Measurements from ENCODE around the gene SPRED1.
A peak's percentile ranks its signal among the peaks of the same experiment; 100 is the strongest.

SPRED1 gene

DNA sequence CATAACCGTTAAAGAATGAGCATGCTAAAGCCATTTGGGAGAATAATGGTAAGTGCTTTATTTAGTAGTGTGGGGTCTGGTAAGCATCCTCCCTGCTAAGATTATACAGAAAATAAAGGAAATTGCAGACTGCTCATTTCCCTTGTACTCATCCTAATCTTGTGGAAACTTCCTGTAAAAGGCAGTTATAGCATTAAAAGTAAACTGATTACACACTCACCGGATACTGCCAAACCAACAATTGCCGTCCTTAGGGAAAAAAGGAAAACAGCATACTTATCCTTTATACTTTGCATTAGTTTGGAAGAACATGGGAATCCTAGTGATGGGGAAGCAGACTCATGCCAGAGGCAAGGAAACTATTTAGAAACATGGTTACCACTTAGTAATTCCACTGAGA is 5.3 kb upstream of the SPRED1 start:
- DNase-seq (ENCODE audit: low read depth), result no peak
- in situ Hi-C loops (cut with HindIII; ENCODE audit: low sequenced_read_pairs), result no loop called here
- no peak overlapping the region for H3K4me3 ChIP-seq (ENCODE audit: low read depth, low read length)
- TF ChIP-seq, protein P1, sequence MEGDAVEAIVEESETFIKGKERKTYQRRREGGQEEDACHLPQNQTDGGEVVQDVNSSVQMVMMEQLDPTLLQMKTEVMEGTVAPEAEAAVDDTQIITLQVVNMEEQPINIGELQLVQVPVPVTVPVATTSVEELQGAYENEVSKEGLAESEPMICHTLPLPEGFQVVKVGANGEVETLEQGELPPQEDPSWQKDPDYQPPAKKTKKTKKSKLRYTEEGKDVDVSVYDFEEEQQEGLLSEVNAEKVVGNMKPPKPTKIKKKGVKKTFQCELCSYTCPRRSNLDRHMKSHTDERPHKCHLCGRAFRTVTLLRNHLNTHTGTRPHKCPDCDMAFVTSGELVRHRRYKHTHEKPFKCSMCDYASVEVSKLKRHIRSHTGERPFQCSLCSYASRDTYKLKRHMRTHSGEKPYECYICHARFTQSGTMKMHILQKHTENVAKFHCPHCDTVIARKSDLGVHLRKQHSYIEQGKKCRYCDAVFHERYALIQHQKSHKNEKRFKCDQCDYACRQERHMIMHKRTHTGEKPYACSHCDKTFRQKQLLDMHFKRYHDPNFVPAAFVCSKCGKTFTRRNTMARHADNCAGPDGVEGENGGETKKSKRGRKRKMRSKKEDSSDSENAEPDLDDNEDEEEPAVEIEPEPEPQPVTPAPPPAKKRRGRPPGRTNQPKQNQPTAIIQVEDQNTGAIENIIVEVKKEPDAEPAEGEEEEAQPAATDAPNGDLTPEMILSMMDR (IDR thresholded peaks at IDR 0.05; ENCODE audit: low read depth, low read length, missing control alignments), result no peak

DNA sequence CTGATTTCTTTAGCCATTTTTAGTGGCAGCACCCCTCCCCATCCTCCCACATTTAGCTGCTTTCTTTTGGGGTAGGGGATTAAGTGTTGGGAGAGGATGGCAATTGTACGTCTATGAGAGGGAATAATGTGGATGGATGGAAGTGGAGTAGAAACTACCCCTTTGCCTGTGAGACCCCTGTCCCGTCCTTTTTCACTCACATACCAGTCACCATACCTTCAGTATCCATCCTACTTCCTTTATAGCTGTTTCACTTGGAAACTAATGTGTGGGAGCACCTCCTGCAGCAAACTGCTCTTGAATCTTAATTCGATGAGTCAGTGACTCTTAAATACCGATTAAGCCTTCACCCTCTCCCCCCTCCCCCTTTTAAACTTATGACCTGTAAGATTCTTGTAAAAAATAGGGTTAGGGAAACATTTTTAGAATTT is 730 bp downstream of the SPRED1 start:
- peak overlapping the region; percentile 95 for H3K4me3 ChIP-seq (ENCODE audit: low read depth, low read length)
- TF ChIP-seq, protein P1 (IDR thresholded peaks at IDR 0.05; ENCODE audit: low read depth, low read length, missing control alignments), result no peak
- in situ Hi-C loops (cut with HindIII; ENCODE audit: low sequenced_read_pairs), result no loop called here
- peak; percentile 57 for DNase-seq (ENCODE audit: low read depth)

DNA sequence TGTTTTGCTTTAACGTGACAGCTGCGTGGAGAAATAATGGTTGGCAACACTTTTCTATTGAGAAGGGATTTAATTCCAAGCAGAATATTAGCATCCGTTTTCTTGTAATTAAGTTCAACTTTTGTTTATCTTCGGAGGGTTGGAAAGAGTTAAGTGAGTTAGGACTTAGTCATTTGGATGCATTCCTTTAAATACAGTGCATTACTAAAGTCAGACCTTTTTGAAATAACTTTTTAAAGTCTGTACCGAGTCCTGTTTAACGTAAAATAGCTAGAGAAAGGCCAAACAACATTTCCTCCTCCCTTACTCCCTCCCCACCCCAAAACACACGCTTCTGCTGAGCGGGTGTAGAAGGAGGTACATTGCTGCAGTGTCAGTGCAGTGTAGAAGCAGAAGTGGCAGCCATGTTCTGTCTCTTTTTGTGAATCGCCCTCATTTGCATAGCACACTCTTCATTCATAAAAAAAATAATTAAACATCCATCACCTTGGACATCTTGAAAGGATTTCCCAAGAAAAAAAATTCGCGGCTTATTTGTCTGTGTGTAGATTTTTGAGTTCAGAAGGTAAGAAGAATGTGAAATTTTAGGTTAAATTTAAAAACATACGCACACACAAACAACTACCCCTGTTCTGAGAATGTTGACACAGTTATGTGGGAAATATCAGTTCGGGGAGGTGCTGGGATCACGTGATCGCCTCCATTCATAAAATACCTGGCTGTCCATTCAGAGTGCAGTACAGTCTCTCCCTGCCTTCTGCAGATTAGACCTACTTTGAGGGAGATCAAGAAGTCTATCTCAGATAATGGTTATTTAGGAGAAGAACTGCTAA is 1.6 kb downstream of the SPRED1 start:
- in situ Hi-C loops (cut with HindIII; ENCODE audit: low sequenced_read_pairs), result no loop called here
- no peak for DNase-seq (ENCODE audit: low read depth)
- TF ChIP-seq, protein P1 (IDR thresholded peaks at IDR 0.05; ENCODE audit: low read depth, low read length, missing control alignments), result no peak
- H3K4me3 ChIP-seq (ENCODE audit: low read depth, low read length), result peak overlapping the region; percentile 95

DNA sequence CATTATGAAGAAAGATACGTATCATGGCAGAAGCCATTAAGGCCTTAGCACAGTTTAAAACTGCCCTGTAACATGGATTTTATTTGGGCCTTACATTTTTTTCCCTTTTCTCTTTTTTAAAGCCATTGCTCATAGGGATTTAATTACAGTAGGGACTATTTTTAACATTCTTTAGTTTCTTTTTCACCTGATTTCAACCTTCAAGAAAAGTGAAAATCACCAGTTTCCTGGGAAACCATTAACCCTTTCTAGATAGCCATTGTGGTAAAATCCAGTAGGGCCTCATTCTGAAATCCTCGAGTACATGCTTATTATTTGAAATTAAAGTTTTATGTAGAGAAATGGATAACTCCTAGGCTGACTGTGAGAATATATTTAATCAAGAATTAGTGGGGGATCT is 3.1 kb downstream of the SPRED1 start:
- TF ChIP-seq, protein P1 (IDR thresholded peaks at IDR 0.05; ENCODE audit: low read depth, low read length, missing control alignments), result no peak
- in situ Hi-C loops (cut with HindIII; ENCODE audit: low sequenced_read_pairs), result no loop called here
- H3K4me3 ChIP-seq (ENCODE audit: low read depth, low read length), result peak overlapping the region; percentile 95
- no peak for DNase-seq (ENCODE audit: low read depth)

DNA sequence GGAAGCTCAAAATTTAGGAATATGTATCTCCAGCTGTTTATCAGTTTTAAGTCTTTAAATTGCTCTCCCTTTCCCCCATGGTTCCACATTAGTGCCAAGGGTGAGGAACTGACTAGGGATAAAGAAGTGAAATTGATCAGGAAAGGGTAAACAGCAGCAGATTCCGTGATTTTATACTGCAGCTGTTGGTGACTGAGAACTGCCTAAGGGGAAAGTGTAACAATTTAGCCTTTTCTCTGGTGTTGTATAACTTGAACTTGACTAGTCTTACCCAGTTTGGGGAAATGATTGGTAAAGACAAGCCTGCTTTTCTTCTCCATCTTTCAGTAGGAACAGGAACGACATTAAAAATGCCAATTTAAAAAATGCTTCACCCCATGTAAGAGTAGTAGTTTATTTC is 5.0 kb downstream of the SPRED1 start:
- in situ Hi-C loops (cut with HindIII; ENCODE audit: low sequenced_read_pairs), result no loop called here
- TF ChIP-seq, protein P1 (IDR thresholded peaks at IDR 0.05; ENCODE audit: low read depth, low read length, missing control alignments), result no peak
- H3K4me3 ChIP-seq (ENCODE audit: low read depth, low read length), result no peak overlapping the region
- DNase-seq (ENCODE audit: low read depth), result no peak

DNA sequence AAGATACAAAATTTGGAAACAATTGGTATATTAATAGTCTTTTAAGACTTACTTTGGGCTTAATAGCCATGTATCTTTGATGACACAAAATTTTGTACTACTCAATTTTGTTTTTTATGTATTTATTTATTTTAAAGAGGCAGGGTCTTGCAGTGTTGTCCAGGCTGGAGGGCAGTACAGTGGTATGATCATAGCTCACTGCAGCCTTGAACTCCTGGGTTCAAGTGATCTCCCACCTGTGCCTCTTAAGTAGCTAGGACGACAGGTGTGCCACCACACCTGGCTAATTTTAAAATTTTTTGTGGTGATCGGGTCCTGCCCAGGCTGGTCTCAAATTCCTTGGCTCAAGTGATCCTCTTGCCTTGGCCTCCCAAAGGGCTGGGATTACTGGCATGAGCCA is 6.5 kb downstream of the SPRED1 start:
- in situ Hi-C loops (cut with HindIII; ENCODE audit: low sequenced_read_pairs), result no loop called here
- H3K4me3 ChIP-seq (ENCODE audit: low read depth, low read length), result no peak overlapping the region
- TF ChIP-seq, protein P1 (IDR thresholded peaks at IDR 0.05; ENCODE audit: low read depth, low read length, missing control alignments), result no peak
- no peak for DNase-seq (ENCODE audit: low read depth)

Data from astrocyte of the cerebellum (primary cell).